ENCODE results near the gene CD82. TPM values are rescaled to one million over a fixed set of nuclear protein-coding genes. Genes with fewer than 3 reads are reported as not detected.

The CD82 gene
- total and polyA plus RNA-seq, 2 of the 8 experiments (the other 6 are each of a cell fraction or from before 2014, with no cell fraction given) = 7.9 to 10.3 TPM

DNA sequence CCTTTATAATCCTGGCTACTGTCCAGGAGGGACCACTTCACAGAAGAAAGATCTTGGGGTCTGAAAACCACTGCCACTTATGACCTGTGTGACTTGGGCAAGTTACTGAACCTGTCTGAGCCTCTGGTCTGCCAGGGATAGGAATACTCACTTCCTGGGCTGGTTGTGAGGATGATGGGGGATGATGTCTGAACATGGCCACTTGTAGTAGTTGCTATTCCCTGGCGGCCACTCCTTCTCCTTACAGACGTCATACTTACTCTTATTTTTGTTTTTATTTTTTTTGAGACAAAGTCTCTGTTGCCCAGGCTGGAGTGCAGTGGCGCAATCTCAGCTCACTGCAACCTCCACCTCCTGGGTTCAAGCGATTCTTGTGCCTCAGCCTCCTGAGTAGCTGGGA, 26.1 kb downstream of the CD82 start:
- no peak overlapping the region for H2BK15ac ChIP-seq (ENCODE audit: low read length)
- H3K79me2 ChIP-seq (ENCODE audit: control insufficient read depth in 1 of 2, insufficient read depth in 2 of 2, low read length in 2 of 2) = no peaks in the 10 kb centered on the region
- no peak overlapping the region for H2AK5ac ChIP-seq (ENCODE audit: low read depth, low read length)
- H3K18ac ChIP-seq (ENCODE audit: extremely low read depth, low read length) = no peak overlapping the region
- no peak for TF ChIP-seq BACH1 (IDR thresholded peaks at IDR 0.05; ENCODE audit: low read length)
- H4K91ac ChIP-seq (replicated peaks; ENCODE audit: insufficient read length, low read length) = no peak overlapping the region
- no peaks in the 10 kb centered on the region for H3K27me3 ChIP-seq (replicated peaks in 1 of 4; ENCODE audit: control insufficient read depth in 3 of 4, extremely low read depth in 1 of 4, insufficient read depth in 3 of 4, low read length in 3 of 4)
- H3K4me3 ChIP-seq (ENCODE audit: extremely low read depth in 1 of 4, insufficient read depth in 2 of 4, low read depth in 3 of 4, low read length in 4 of 4) = no peak overlapping the region
- H3K9me3 ChIP-seq (ENCODE audit: insufficient read depth in 2 of 2, low read depth in 1 of 2, low read length in 1 of 2) = no peaks in the 10 kb centered on the region
- no peak for FAIRE-seq
- H3K4me1 ChIP-seq (replicated peaks in 1 of 4; ENCODE audit: control insufficient read depth in 3 of 4, insufficient read depth in 4 of 4, low read length in 3 of 4) = peaks cover 0 to 4% (median 0%) of the 10 kb centered on the region in 4 experiments; a peak in 5 of 7 replicates
- H3K23me2 ChIP-seq (ENCODE audit: low read depth, low read length) = no peaks in the 10 kb centered on the region
- no peaks in the 10 kb centered on the region for H3K79me1 ChIP-seq (ENCODE audit: low read depth, low read length)
- WGBS, 2 experiments (ENCODE audit: extremely low coverage in 1 of 2, insufficient coverage in 1 of 2, insufficient read length in 1 of 2, insufficient replicate concordance in 2 of 2, low coverage in 1 of 2, low lambda C conversion rate in 2 of 2, missing lambda C conversion rate in 1 of 2) = 89% methylated on average over 4 of the region's 4 CpGs; no CpG with 5 or more reads in 1 of the 2 experiments
- ChIA-PET POLR2A (ENCODE audit: partially characterized antibody) (no interaction called here), CTCF (ENCODE audit: partially characterized antibody) (interaction anchor here (1.8 to 7.7 kb wide), 4 partner anchors 10 to 35 kb away, joined by 6 to 56 read pairs (median 10); no protein-coding TSS in a partner anchor)
- no peak overlapping the region for H2BK20ac ChIP-seq (ENCODE audit: low read length)
- H3K36me3 ChIP-seq (ENCODE audit: control insufficient read depth in 2 of 4, insufficient read depth in 4 of 4, low read length in 3 of 4) = no peaks in the 10 kb centered on the region
- H3K9ac ChIP-seq (replicated peaks in 1 of 4; ENCODE audit: extremely low read depth in 1 of 4, low read depth in 3 of 4, low read length in 3 of 4) = no peak overlapping the region
- no peaks in the 10 kb centered on the region for H4K20me1 ChIP-seq (replicated peaks in 1 of 2; ENCODE audit: control insufficient read depth in 1 of 2, insufficient read depth in 2 of 2, low read length in 2 of 2)
- no peak overlapping the region for H3K56ac ChIP-seq (replicated peaks; ENCODE audit: insufficient read length, low read depth, low read length)
- DNase-seq (ENCODE audit: low read depth in 1 of 2, low spot score in 2 of 2) = no peak
- H4K8ac ChIP-seq (ENCODE audit: extremely low read depth, insufficient read depth, low read length) = no peak overlapping the region
- H3K27ac ChIP-seq (ENCODE audit: low read depth, low read length) = no peak overlapping the region
- no peak overlapping the region for H2BK5ac ChIP-seq (ENCODE audit: low read depth, low read length)
- H3K23ac ChIP-seq (ENCODE audit: insufficient read length) = no peak overlapping the region
- no peak overlapping the region for H3K4me2 ChIP-seq (ENCODE audit: insufficient read depth in 1 of 2, low read depth in 2 of 2, low read length in 2 of 2)
- no peak overlapping the region for H4K5ac ChIP-seq (ENCODE audit: insufficient read length, low read depth, low read length)
- H2BK12ac ChIP-seq (ENCODE audit: low read depth, low read length) = no peak overlapping the region
- no peak overlapping the region for H2BK120ac ChIP-seq (replicated peaks; ENCODE audit: low read depth, low read length)
- H3K14ac ChIP-seq (ENCODE audit: insufficient read length) = no peak overlapping the region
- no peak overlapping the region for H3K4ac ChIP-seq (replicated peaks; ENCODE audit: insufficient read length, low read depth, low read length)
- no peak overlapping the region for H2AFZ ChIP-seq (ENCODE audit: low read length)
